ENCODE data around the gene CLDN16.

Gene CLDN16

DNA sequence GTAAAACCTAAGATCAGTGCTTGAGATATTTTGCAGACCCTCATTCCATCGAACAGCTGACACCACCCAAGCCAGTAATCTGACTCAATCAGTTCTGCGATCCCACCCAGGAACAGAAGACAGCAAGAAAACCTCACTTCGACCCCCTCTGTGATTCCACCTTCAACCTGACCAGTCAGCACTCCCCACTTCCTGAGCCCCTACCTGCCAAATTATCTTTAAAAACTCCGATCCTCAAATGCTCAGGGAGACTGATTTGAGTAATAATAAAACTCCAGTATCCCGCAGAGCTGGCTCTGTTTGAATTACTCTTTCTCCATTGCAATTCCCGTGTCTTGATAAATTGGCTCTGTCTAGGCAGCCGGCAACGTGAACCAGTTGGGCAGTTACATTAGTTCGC, 25.7 kb upstream of the CLDN16 start:
- DNase-seq (ENCODE audit: insufficient read length, low spot score) (no peak), FAIRE-seq (no peak)
- TF ChIP-seq, protein P1, sequence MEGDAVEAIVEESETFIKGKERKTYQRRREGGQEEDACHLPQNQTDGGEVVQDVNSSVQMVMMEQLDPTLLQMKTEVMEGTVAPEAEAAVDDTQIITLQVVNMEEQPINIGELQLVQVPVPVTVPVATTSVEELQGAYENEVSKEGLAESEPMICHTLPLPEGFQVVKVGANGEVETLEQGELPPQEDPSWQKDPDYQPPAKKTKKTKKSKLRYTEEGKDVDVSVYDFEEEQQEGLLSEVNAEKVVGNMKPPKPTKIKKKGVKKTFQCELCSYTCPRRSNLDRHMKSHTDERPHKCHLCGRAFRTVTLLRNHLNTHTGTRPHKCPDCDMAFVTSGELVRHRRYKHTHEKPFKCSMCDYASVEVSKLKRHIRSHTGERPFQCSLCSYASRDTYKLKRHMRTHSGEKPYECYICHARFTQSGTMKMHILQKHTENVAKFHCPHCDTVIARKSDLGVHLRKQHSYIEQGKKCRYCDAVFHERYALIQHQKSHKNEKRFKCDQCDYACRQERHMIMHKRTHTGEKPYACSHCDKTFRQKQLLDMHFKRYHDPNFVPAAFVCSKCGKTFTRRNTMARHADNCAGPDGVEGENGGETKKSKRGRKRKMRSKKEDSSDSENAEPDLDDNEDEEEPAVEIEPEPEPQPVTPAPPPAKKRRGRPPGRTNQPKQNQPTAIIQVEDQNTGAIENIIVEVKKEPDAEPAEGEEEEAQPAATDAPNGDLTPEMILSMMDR (IDR thresholded peaks at IDR 0.05; ENCODE audit: insufficient read depth, missing control alignments) = no peak

DNA sequence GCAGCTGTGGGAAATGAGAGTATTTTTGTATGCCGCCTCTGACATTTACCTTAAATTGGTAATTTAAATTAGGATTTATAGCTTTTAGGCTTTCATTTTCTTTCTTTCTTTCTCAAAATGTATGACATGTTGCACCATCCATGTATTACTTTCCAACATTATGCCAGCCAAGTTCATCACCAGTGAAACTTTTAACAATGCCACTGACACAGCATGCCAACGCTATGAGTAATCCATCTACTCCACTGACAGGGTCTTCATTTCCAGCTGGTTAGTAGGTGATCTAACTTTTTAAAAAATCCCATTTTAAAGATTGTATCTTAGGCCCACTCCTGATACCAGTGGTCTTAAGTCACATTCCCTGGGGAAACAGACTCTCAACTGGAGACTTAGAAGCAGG, 21.8 kb upstream of the CLDN16 start:
- DNase-seq (ENCODE audit: insufficient read length, low spot score) (no peak), FAIRE-seq (no peak)
- TF ChIP-seq, protein P1 (IDR thresholded peaks at IDR 0.05; ENCODE audit: insufficient read depth, missing control alignments) = no peak

DNA sequence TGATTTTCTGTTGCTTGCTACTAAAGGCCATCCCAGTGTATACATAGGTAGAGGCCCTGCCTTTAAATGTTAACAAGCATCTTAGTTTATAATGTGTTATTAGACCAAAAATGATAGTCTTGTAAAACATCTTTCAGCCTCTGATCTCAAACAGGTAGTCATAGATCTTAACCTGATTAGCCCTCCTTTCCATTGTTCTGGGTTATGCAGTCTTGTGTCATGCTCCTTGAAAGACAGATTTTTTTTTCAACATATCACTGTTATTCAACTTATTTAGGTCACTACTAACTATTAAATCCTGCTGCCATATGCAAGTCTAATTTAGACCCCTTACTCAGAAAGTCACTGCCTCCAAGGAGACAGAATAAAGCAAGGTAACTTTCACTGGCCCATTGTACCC, 19.1 kb upstream of the CLDN16 start:
- TF ChIP-seq, protein P1 (IDR thresholded peaks at IDR 0.05; ENCODE audit: insufficient read depth, missing control alignments) = no peak
- no peak for DNase-seq (ENCODE audit: insufficient read length, low spot score)
- no peak for FAIRE-seq

DNA sequence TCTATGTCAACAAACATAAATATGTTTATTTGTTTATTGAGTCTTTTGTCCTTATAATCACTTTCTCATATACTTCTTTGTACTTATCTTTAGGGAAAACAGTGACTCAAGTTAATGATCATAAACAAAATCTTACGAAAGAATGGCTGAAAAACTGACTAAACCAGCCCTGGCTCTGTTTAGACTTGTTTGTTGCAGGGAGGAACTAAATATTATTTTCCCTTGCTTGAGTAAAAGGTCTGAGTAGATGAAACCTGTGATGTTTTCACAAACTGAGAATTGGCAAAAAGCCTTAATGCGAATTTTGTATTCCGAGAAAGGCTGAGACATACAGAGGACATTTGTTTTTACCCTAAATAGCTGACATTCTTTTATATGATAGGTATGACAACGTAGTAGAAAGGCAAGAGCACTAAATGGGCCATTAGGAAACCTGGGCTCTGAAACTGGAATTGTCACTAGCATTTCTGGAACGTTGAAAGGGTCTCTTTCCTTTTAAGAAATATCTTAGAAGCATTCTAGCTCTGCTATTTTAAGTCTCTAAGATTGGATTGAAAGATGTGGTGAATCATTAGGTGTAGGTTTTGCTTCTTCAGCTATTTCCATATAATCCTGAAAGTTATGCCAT, 18.2 kb upstream of the CLDN16 start:
- DNase-seq (ENCODE audit: insufficient read length, low spot score) (no peak), FAIRE-seq (no peak)
- TF ChIP-seq, protein P1 (IDR thresholded peaks at IDR 0.05; ENCODE audit: insufficient read depth, missing control alignments) = no peak

DNA sequence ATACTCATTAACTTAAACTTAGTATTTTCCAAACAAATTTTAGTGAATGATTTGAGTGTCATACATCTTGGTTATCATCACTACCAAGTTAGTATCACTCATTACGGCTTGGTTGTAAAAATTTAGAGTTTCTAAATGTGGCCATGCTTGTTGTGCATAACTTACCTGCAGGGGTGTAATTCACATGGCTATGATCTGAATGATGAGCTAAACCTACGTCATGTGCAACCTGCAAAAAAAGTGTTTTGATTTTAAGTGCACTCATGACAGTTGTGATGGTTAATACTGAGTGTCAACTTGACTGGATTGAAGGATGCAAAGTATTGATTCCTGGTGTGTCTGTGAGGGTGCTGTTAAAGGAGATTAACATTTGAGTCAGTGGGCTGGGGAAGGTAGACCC, 17.6 kb upstream of the CLDN16 start:
- TF ChIP-seq, protein P1 (IDR thresholded peaks at IDR 0.05; ENCODE audit: insufficient read depth, missing control alignments) = no peak
- FAIRE-seq (no peak), DNase-seq (ENCODE audit: insufficient read length, low spot score) (no peak)

DNA sequence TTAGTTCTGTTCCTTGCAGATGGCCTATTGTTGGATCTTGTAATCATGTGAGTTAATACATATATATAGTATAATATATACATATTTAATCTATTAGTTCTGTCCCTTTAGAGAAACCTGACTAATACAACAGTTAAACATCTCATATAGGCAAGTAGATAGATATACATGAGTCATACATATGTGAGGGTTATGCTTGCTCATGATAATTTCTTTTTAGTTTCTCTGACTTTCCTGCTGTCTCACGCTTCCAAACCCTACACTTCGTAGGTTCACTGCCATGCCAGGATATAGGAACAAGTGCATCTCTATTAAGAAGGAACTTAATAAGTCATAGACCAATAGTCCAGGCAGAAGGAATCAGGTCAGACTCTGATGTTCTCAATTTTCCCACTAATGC, 16.8 kb upstream of the CLDN16 start:
- DNase-seq (ENCODE audit: insufficient read length, low spot score) (no peak), FAIRE-seq (no peak)
- TF ChIP-seq, protein P1 (IDR thresholded peaks at IDR 0.05; ENCODE audit: insufficient read depth, missing control alignments) = no peak

DNA sequence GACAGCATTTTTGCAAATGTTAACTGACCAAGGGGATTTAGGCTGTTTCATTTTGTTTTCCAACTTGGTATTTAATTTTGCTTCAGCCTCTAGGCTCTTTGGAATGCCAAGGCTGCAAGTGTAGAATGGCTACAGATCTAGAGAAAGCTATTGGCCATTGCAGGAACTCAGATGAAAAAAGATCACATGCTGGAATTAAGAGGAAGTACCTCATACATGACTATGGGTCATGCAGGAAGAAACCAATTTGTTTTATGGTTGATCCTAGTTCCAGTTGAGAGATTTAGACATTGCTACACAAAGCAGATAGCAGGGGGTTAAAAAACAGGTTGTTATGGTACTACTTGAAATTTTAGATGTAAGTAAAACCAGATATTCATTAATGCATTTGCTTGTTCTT, 12.7 kb upstream of the CLDN16 start:
- TF ChIP-seq, protein P1 (IDR thresholded peaks at IDR 0.05; ENCODE audit: insufficient read depth, missing control alignments) = no peak
- DNase-seq (ENCODE audit: insufficient read length, low spot score) (no peak), FAIRE-seq (no peak)
